ENCODE data around the gene IL17B. TPM values are rescaled to one million over a fixed set of nuclear protein-coding genes. Genes with fewer than 3 reads are reported as not detected.

The IL17B gene
- total RNA-seq, 2 experiments from 2014 or later = not detected

DNA sequence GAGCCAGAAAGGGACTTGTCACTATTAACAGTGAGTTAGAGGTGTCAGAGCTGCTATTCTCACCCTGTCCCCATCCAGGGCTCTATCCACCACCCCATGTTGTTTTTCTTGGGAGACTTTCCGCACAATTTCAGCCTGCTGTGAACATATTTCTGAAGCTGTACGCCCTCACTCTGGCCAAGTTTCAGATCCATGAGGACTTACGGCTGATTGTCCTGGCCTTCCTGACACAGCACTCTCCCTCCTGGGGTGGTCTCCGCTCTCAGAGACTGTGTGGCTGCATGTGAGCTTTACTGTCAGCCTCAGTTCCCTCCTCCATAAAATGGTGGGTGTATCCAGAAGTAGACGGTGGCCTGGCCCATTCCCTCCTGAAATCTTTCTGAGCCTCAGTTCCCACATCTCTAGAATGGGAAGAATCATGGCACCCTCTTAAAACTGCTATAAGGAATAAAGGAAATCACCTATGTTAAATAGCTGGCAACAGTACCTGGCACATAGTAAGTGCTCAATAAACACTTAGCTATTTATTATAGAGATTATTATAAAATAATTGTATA lies 804 bp upstream of the IL17B start:
- Histone ChIP-seq H3K9me2 (ENCODE audit: insufficient read depth, low read length) (no peaks in the 10 kb centered on the region), H4K20me1 (ENCODE audit: insufficient read depth, low read length) (no peaks in the 10 kb centered on the region), H3K27ac (ENCODE audit: low read depth, low read length, poor library complexity, severe bottlenecking) (no peak overlapping the region), H3K79me2 (ENCODE audit: insufficient read depth, low read depth, low read length) (no peaks in the 10 kb centered on the region), H3K36me3 (ENCODE audit: insufficient read depth, low read length) (no peaks in the 10 kb centered on the region), H3K4me3 (ENCODE audit: low read depth, low read length, poor library complexity, severe bottlenecking) (no peak overlapping the region), H3K4me1 (ENCODE audit: insufficient read depth, low read length, poor library complexity, severe bottlenecking) (no peaks in the 10 kb centered on the region), H3K9me3 (ENCODE audit: low read length) (no peaks in the 10 kb centered on the region), H3K4me2 (ENCODE audit: low read length) (no peak overlapping the region), H2AFZ (ENCODE audit: low read length) (no peak overlapping the region)
- no peak for TF ChIP-seq EZH2phosphoT487 (IDR thresholded peaks at IDR 0.05; ENCODE audit: borderline replicate concordance, low read depth, low read length)
- TF ChIP-seq, protein P1, sequence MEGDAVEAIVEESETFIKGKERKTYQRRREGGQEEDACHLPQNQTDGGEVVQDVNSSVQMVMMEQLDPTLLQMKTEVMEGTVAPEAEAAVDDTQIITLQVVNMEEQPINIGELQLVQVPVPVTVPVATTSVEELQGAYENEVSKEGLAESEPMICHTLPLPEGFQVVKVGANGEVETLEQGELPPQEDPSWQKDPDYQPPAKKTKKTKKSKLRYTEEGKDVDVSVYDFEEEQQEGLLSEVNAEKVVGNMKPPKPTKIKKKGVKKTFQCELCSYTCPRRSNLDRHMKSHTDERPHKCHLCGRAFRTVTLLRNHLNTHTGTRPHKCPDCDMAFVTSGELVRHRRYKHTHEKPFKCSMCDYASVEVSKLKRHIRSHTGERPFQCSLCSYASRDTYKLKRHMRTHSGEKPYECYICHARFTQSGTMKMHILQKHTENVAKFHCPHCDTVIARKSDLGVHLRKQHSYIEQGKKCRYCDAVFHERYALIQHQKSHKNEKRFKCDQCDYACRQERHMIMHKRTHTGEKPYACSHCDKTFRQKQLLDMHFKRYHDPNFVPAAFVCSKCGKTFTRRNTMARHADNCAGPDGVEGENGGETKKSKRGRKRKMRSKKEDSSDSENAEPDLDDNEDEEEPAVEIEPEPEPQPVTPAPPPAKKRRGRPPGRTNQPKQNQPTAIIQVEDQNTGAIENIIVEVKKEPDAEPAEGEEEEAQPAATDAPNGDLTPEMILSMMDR (conservative IDR thresholded peaks at IDR 0.05; ENCODE audit: low read length) = no peak
- CTCF ChIA-PET (ENCODE audit: unreplicated experiment) = interaction anchor here (1.4 kb wide), 1 partner anchor 185 kb away, joined by 3 read pairs; no protein-coding TSS in a partner anchor
- BruUV-seq (replicated peaks) = no TSS peak
- intact Hi-C loops (cut with micrococcal nuclease; ENCODE audit: unreplicated experiment) = no loop called here
- no peak for DNase-seq (ENCODE audit: low spot score)
- POLR2A ChIA-PET = interaction anchor here (0.6 to 1.1 kb wide), 3 partner anchors 26 to 225 kb away, joined by 3 to 5 read pairs (median 4); no protein-coding TSS in a partner anchor

DNA sequence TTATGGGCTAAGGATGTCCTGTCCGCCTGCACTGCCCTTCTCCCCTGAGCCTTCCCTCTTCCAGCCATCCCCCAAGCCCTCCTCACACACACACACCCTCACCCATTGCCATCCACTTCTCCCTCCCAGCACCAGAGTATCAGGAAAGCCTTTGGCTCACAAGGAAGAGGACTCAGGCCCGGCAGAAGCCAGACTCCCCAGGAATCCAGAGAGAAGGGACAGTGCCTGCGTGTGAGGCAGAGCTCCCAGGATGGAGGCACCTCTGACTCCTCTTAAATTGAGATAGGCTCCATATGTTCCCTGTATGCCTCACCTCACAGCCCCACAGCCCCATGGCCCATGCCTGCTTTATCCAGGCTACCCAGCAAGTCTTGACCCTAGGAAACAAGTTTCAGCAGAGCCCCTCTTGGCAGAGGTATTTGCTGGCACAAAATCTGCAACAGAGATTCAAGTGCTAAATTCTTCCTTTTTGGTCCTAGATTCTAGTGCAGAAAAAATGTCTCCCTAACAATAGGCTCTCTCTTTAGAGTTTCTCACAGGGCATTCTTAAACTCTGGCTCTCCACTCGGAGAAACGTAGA lies 761 bp downstream of the IL17B start:
- Histone ChIP-seq H2AFZ (ENCODE audit: low read length) (no peak overlapping the region), H3K36me3 (ENCODE audit: insufficient read depth, low read length) (no peaks in the 10 kb centered on the region), H3K4me1 (ENCODE audit: insufficient read depth, low read length, poor library complexity, severe bottlenecking) (no peaks in the 10 kb centered on the region), H3K4me3 (ENCODE audit: low read depth, low read length, poor library complexity, severe bottlenecking) (no peak overlapping the region), H3K27ac (ENCODE audit: low read depth, low read length, poor library complexity, severe bottlenecking) (no peak overlapping the region), H4K20me1 (ENCODE audit: insufficient read depth, low read length) (no peaks in the 10 kb centered on the region), H3K9me2 (ENCODE audit: insufficient read depth, low read length) (no peaks in the 10 kb centered on the region), H3K79me2 (ENCODE audit: insufficient read depth, low read depth, low read length) (no peaks in the 10 kb centered on the region), H3K4me2 (ENCODE audit: low read length) (no peak overlapping the region), H3K9me3 (ENCODE audit: low read length) (no peaks in the 10 kb centered on the region)
- no TSS peak for BruUV-seq (replicated peaks)
- TF ChIP-seq, protein P1 (conservative IDR thresholded peaks at IDR 0.05; ENCODE audit: low read length) = no peak
- no peak for TF ChIP-seq EZH2phosphoT487 (IDR thresholded peaks at IDR 0.05; ENCODE audit: borderline replicate concordance, low read depth, low read length)
- ChIA-PET POLR2A (no interaction called here), CTCF (ENCODE audit: unreplicated experiment) (no interaction called here)
- intact Hi-C loops (cut with micrococcal nuclease; ENCODE audit: unreplicated experiment) = no loop called here
- no peak for DNase-seq (ENCODE audit: low spot score)

All from OCI-LY7 (cell line).